ENCODE data around the gene SPAM1. TPM values are rescaled to one million over a fixed set of nuclear protein-coding genes. Genes with fewer than 3 reads are reported as not detected.

SPAM1 gene
- total and polyA plus RNA-seq, 5 donors, result not detected

DNA sequence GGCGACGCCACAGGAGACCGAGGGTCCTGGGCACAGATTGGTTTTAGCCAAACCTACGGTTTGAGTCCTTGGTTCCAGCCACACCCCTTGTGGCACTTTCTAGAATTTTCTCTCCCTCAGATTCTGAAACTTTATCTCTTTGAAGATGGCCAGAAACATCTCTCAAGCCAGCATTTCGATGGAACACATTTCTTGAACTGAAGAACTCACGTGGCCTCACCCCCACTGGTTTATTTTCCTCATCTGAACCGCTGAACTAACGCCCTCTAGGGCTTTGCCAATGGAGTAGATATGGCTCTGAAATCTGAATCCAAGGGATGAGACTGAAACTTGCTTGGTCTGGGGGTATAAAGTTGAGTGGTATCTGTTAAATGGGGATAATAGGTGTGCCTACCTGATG, 6.7 kb upstream of the SPAM1 start:
- intact Hi-C loops (cut with DNase I), result no loop called here

DNA sequence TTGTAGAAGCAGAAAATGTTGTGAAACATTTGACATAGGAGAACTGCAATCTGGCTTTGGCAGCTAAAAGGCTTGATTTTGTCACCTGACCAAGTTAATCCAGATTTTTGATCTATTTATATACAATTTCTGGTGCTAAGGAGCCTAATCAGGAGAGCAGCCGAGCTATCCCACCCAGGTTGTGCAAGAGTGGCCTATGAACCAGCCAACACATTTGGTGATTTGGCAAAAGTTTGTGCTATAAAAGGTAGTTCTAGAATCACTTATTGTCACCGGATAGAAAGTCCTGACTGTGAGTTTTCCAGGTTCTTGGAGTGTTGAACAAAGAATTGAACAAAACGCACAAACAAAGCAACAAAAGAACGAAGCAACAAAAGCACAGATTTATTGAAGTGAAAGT, 1.4 kb upstream of the SPAM1 start:
- DNase-seq, result no peak
- H3K9me3 ChIP-seq (ENCODE audit: control insufficient read depth, low read length), result no peaks in the 10 kb centered on the region
- no peak overlapping the region for H3K27ac ChIP-seq (ENCODE audit: low read length)
- ATAC-seq, result no peak
- H3K4me3 ChIP-seq (ENCODE audit: low read length), result no peak overlapping the region
- H3K27me3 ChIP-seq (ENCODE audit: control insufficient read depth, insufficient read depth), result no peaks in the 10 kb centered on the region
- no peaks in the 10 kb centered on the region for H3K4me1 ChIP-seq (ENCODE audit: control insufficient read depth, insufficient read depth, low read length)
- 85% methylated on average over 4 of the region's 4 CpGs for WGBS
- intact Hi-C loops (cut with DNase I), result no loop called here

More for the DNA sequence above, 6.7 kb upstream of the SPAM1 start:
- no peak for ATAC-seq
- WGBS, result 88% methylated on average over 8 of the region's 8 CpGs
- Histone ChIP-seq H3K27me3 (ENCODE audit: control insufficient read depth, insufficient read depth) (no peaks in the 10 kb centered on the region), H3K4me3 (ENCODE audit: low read length) (no peak overlapping the region), H3K27ac (ENCODE audit: low read length) (no peak overlapping the region), H3K4me1 (ENCODE audit: control insufficient read depth, insufficient read depth, low read length) (no peaks in the 10 kb centered on the region), H3K9me3 (ENCODE audit: control insufficient read depth, low read length) (no peaks in the 10 kb centered on the region)
- no peak for DNase-seq

DNA sequence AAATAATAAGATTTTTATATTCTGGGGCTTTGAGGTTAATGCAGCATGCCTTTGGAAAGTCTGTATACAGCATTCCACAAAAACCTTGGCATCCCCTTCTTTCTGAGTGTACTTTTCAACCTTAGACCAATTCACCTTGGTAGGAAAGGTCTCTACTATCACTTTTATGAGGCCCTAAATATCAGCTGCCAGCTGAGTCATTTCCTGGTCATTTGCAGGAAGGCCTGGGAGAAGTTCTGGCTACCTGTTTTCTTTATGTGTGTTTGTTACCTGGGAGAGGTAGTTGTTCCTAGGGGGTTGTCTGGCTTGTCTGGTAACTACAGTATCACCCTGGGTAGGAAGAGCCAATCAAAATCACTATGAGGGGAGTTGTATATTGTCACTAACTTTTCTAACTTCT, 4.1 kb downstream of the SPAM1 start:
- H3K27ac ChIP-seq (ENCODE audit: low read length), result no peak overlapping the region
- H3K9me3 ChIP-seq (ENCODE audit: control insufficient read depth, low read length), result no peaks in the 10 kb centered on the region
- H3K27me3 ChIP-seq (ENCODE audit: control insufficient read depth, insufficient read depth), result no peaks in the 10 kb centered on the region
- no peak overlapping the region for H3K4me3 ChIP-seq (ENCODE audit: low read length)
- ATAC-seq (no peak), DNase-seq (no peak)
- intact Hi-C loops (cut with DNase I), result no loop called here
- no peaks in the 10 kb centered on the region for H3K4me1 ChIP-seq (ENCODE audit: control insufficient read depth, insufficient read depth, low read length)

DNA sequence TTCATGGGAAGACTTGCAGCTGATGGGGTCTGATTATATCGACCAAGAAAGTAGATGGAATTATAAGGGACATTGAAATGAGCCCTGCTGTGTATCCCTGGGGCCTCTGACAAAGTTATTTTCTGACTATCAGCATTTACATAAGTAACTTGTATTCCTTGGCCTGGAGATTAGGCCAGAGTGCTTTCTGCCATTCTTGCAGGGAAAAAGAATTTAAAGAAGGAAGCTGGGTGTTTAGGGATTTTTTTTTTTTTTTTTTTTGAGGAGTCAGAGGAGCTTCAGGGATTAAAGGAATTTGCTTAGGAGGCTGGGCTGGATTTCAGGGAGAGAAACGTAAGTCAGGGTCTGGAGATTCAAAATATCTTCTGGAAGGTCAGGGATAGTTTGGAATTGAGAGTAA, 4.6 kb downstream of the SPAM1 start:
- ATAC-seq (no peak), DNase-seq (no peak)
- no peak overlapping the region for H3K27ac ChIP-seq (ENCODE audit: low read length)
- WGBS, result 40% methylated on average over 2 of the region's 2 CpGs
- no peaks in the 10 kb centered on the region for H3K4me1 ChIP-seq (ENCODE audit: control insufficient read depth, insufficient read depth, low read length)
- H3K9me3 ChIP-seq (ENCODE audit: control insufficient read depth, low read length), result no peaks in the 10 kb centered on the region
- intact Hi-C loops (cut with DNase I), result no loop called here
- H3K27me3 ChIP-seq (ENCODE audit: control insufficient read depth, insufficient read depth), result no peaks in the 10 kb centered on the region
- H3K4me3 ChIP-seq (ENCODE audit: low read length), result no peak overlapping the region

DNA sequence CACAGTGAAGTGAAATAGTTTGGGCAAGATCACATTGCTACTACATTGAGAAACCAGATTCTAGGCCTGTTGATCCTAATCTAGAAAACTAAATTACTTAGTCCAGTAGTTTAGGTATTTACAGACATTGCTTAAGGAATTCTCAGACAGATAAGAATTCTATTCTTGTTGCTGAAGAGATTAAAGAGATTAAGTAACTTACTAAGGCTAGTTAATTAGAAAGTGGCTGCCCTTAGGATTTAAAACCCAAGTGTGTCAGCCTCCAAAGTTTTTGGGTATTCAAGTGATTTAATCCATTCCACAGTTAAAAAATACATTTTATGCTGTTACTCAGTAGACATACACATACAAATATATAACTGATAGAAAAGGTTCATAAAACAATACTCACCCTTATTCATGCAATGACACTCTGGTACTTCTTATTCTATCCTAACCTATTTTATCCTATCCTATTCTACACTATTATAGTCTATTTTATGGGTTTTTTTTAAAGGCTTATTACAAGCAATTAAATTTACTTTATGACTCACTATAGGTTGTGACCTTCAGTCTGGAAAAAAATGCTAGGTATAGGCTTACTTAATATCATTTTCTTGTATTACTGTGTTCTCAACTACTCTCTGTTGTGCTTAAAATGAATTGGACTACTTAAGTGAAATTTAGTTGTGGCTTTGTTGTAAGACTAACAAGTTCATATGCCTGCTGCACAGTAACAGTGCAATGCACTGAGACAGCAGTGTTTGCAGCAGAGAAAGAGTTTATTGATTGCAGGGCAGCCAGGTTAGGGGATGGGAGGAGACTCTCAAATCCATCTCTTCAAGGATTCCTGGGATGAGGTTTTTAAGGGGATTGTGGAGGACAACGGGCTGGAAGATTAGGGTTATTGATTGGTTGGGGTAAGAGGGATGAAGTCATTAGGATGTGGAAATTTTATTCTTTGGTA, 10.7 kb downstream of the SPAM1 start:
- Histone ChIP-seq H3K4me1 (ENCODE audit: control insufficient read depth, insufficient read depth, low read length) (no peaks in the 10 kb centered on the region), H3K27me3 (ENCODE audit: control insufficient read depth, insufficient read depth) (no peaks in the 10 kb centered on the region), H3K4me3 (ENCODE audit: low read length) (no peak overlapping the region), H3K9me3 (ENCODE audit: control insufficient read depth, low read length) (peaks cover 2% of the 10 kb centered on the region), H3K27ac (ENCODE audit: low read length) (no peak overlapping the region)
- DNase-seq, result no peak
- ATAC-seq, result no peak
- WGBS, result 87% methylated on average over 1 of the region's 1 CpG
- intact Hi-C loops (cut with DNase I), result no loop called here

DNA sequence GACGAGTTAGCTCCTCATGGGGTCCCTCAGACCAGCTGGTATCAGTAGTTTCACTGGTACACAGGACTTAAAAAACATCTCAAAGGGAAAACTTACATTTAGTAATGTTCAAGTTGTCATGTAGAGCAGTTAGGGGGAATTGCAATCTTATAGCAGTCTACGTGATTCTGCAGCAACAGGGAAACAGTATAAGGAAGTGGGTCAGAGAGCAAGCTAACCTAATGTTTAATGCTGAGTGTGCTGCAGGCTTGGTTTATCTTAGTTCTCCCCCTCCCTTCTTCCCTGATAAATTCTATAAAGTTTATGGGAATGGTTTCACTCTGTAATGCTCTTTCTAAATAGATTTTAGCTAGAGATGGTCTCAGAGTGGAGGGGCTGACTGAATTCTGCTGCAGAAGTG, 11.3 kb downstream of the SPAM1 start:
- no peaks in the 10 kb centered on the region for H3K4me1 ChIP-seq (ENCODE audit: control insufficient read depth, insufficient read depth, low read length)
- ATAC-seq (no peak), DNase-seq (no peak)
- 67% methylated on average over 2 of the region's 2 CpGs for whole genome bisulfite sequencing
- H3K27ac ChIP-seq (ENCODE audit: low read length), result no peak overlapping the region
- no peaks in the 10 kb centered on the region for H3K27me3 ChIP-seq (ENCODE audit: control insufficient read depth, insufficient read depth)
- no peak overlapping the region for H3K4me3 ChIP-seq (ENCODE audit: low read length)
- intact Hi-C loops (cut with DNase I), result no loop called here
- H3K9me3 ChIP-seq (ENCODE audit: control insufficient read depth, low read length), result peaks cover 2% of the 10 kb centered on the region

DNA sequence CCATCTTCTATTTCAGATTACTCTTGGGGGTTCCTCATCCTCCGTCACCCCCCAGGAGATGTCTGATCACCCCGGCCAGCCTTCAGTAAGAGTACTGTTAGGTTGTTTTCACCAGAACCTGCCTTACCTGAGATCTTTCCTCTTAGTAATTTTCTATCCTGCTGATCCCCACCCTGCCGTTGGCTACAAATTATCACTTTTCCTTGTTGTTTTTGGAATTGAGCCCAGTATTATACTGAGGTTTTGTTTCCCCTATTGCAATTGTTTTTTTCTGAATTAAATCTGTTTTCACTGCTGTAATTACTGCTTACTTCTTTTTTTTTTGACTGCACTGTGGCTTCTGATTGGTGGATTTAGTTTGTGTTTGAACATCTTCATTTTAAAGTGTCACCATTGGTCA, 14.7 kb downstream of the SPAM1 start:
- ATAC-seq (no peak), DNase-seq (no peak)
- WGBS, result 63% methylated on average over 3 of the region's 3 CpGs
- Histone ChIP-seq H3K9me3 (ENCODE audit: control insufficient read depth, low read length) (peaks cover 2% of the 10 kb centered on the region), H3K27ac (ENCODE audit: low read length) (no peak overlapping the region), H3K4me3 (ENCODE audit: low read length) (no peak overlapping the region), H3K4me1 (ENCODE audit: control insufficient read depth, insufficient read depth, low read length) (no peaks in the 10 kb centered on the region), H3K27me3 (ENCODE audit: control insufficient read depth, insufficient read depth) (no peaks in the 10 kb centered on the region)
- intact Hi-C loops (cut with DNase I), result no loop called here

DNA sequence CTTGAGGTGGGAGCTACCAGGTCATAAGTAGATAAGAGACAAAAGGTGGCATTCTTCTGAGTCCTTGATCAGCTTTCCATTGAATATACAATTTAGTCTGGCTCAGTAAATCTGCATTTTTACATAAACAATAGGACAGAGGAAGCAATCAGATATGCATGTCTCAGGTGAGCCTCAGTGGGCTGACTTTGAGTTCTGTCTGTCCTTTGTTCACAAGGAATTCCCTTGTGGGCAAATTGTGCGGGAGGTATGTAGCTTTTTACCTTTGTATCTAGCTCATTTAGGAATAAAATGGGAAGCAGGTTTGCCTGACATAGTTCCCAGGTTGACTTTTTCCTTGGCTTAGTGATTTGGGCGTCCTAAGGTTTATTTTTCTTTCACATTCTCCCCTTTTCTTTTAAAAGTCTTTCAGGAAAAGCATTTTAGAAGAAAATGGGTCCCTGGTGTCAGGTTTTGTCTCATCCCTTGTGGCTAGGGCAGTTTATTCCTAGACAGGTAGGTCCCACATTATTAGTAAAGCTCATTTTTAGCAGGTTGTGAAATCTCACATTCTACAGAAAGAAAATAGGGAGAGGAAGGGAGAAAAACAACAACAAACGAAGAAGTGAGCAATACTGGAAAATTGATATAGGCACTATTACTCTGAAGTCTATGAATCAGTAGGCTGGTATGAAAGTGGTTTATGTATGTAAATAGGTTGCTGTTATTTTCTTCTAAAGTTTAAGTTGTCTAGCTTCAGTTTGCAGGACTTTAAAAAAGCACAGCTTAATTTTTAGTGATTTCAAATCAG, 16.5 kb downstream of the SPAM1 start:
- intact Hi-C loops (cut with DNase I), result no loop called here
- WGBS, result 67% methylated on average over 3 of the region's 3 CpGs
- Histone ChIP-seq H3K4me3 (ENCODE audit: low read length) (no peak overlapping the region), H3K27ac (ENCODE audit: low read length) (no peak overlapping the region), H3K4me1 (ENCODE audit: control insufficient read depth, insufficient read depth, low read length) (no peaks in the 10 kb centered on the region), H3K27me3 (ENCODE audit: control insufficient read depth, insufficient read depth) (no peaks in the 10 kb centered on the region), H3K9me3 (ENCODE audit: control insufficient read depth, low read length) (no peaks in the 10 kb centered on the region)
- ATAC-seq, result no peak
- no peak for DNase-seq

DNA sequence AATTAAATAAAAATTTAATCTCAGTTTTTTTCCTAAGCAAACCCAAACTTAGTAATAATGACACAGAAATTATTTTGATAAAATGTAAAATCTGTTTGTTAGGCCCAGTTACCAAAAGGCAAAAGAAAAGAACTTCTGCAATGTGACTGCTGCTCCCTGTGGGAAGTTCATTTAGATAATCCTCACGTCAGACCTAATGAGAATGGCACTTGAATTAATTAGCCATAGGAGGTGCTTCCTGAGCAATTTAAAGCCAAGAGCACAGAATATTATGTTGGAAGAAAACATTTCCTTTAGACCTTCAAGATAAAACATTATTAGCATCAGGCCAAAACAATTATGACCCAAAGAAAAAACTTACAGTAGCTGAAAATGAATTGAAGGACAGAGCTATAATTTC, 19.4 kb downstream of the SPAM1 start:
- intact Hi-C loops (cut with DNase I), result no loop called here
- no peak for DNase-seq
- H3K4me3 ChIP-seq (ENCODE audit: low read length), result no peak overlapping the region
- 9% methylated on average over 1 of the region's 1 CpG for WGBS
- ATAC-seq, result no peak
- H3K27me3 ChIP-seq (ENCODE audit: control insufficient read depth, insufficient read depth), result no peaks in the 10 kb centered on the region
- no peak overlapping the region for H3K27ac ChIP-seq (ENCODE audit: low read length)
- H3K9me3 ChIP-seq (ENCODE audit: control insufficient read depth, low read length), result no peaks in the 10 kb centered on the region
- no peaks in the 10 kb centered on the region for H3K4me1 ChIP-seq (ENCODE audit: control insufficient read depth, insufficient read depth, low read length)

DNA sequence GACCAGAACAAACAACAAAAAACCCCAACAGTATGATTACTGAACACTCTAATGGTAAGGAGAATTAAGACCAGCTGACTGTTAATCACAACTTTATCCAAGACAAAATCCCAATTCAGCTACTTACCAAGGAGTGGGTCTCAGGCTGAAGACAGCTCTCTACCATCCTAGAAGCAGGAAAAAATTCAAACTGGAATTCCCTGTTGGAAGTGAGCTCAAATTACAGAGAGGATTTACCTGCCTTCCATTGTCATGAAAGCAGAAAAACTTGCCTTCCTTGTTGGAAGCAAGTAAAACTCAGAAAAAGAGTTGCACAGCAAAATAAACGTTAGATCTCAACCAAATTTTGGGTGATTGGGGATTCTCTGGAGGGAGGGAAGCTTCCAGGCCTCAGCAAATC, 20.9 kb downstream of the SPAM1 start:
- ATAC-seq (no peak), DNase-seq (no peak)
- 68% methylated on average over 1 of the region's 1 CpG for WGBS
- no peaks in the 10 kb centered on the region for H3K4me1 ChIP-seq (ENCODE audit: control insufficient read depth, insufficient read depth, low read length)
- H3K9me3 ChIP-seq (ENCODE audit: control insufficient read depth, low read length), result no peaks in the 10 kb centered on the region
- no peak overlapping the region for H3K4me3 ChIP-seq (ENCODE audit: low read length)
- no peak overlapping the region for H3K27ac ChIP-seq (ENCODE audit: low read length)
- H3K27me3 ChIP-seq (ENCODE audit: control insufficient read depth, insufficient read depth), result no peaks in the 10 kb centered on the region
- intact Hi-C loops (cut with DNase I), result no loop called here

DNA sequence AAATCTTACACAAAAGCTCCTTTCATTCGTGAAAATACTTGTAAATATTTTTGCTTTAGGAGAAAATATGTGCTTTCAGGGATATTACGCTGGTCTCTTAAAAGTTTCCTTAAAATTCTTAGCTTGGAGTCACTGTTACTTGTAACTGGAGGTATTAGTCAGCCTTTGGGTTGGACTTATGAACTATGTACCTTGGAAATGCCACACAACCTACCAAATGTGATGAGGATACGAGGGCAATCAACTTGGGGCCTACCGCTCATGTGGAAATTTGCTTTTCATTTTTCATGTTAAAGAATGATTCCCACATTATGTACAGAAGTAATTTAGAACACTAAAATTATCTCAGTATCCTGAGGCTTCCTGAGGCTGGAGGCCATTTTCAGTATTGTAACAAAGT, 23.1 kb downstream of the SPAM1 start:
- intact Hi-C loops (cut with DNase I), result no loop called here

More for the DNA sequence above, 23.1 kb downstream of the SPAM1 start:
- DNase-seq (no peak), ATAC-seq (no peak)
- no peak overlapping the region for H3K4me3 ChIP-seq (ENCODE audit: low read length)
- no peaks in the 10 kb centered on the region for H3K27me3 ChIP-seq (ENCODE audit: control insufficient read depth, insufficient read depth)
- WGBS, result 89% methylated on average over 4 of the region's 4 CpGs
- no peaks in the 10 kb centered on the region for H3K4me1 ChIP-seq (ENCODE audit: control insufficient read depth, insufficient read depth, low read length)
- H3K9me3 ChIP-seq (ENCODE audit: control insufficient read depth, low read length), result no peaks in the 10 kb centered on the region
- H3K27ac ChIP-seq (ENCODE audit: low read length), result no peak overlapping the region
